ENCODE results near the gene TNNI2.

The TNNI2 gene

GRCh38 chr11:1835671-1836010 is 3.1 kb upstream of the TNNI2 start:
- no peak for FAIRE-seq

- FAIRE-seq = no peak
These were observed 2.5 kb upstream of the TNNI2 start for GRCh38 chr11:1836011-1836945.

DNA sequence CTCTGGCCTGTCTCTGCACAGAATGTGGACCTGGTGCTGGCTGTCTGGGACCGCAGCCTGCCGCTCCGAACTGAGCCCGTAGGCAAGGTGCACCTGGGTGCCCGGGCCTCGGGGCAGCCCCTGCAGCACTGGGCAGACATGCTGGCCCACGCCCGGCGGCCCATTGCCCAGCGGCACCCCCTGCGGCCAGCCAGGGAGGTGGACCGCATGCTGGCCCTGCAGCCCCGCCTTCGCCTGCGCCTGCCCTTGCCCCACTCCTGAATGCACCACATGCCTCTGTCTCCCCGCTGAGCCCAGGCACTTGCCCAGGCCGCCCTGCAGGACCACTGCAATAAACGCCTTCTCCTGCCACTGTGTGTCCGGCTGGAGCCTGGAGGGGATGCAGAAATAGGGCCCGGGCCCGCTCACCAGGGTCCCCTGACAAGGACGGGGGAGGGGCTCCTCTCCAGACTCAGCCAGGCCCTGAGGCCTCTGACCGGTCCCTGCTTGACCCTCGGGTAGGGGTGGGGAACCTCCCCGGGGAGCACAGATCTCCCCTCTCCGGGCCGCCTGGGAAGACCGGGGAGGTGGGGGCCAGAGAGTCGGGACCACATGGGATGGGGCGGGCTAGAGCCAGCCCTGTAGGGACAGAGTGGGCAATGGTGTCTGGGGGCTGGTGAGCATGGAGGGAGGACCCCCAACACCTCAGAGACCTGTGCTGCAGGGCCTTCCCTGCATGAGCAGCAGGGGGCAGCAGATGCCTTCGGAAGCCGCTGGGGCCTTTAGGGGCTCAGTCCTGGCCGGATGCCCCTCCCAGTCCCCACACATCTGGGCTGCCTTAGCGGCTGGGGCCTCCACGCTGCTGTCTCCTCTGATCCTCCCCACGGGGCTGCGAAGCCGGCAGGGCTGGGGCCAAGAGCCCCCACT is 1.4 kb upstream of the TNNI2 start:
- FAIRE-seq = no peak

GRCh38 chr11:1838077-1838425 is 730 bp upstream of the TNNI2 start:
- FAIRE-seq = no peak

DNA sequence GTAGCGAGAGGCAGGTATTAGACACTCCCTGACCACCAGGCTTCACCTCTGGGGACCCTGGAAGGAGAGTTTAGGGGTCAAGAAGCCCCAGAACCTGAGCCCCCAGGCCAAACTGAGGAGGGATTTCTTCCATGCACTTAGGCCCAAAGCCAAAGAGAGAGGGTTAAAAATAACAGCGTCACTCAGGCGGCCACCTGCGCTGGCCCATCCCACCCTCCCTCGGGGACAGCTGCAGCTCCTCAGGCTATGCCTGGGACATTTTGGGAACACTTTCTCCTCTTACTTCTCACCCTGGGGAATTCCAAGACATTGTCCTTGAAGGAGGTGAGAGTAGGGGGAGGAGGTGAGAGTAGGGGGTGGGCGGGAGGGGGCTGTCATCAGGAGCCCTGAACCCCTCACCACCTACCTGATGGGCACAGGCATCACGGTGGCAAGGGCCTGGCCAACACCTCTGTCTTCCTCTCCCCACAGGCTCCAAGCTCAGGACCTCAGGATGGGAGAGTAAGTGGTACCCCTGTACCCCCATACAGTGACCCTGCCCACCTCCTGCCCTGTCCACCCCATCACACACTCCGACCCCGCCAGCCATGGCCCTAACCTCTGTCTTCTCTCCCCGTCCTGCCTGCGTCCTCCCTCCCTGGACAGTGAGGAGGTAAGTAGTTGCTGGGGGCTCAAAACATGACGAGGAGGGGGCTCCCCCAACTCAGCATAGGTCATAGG is 583 bp downstream of the TNNI2 start:
- FAIRE-seq = no peak

DNA sequence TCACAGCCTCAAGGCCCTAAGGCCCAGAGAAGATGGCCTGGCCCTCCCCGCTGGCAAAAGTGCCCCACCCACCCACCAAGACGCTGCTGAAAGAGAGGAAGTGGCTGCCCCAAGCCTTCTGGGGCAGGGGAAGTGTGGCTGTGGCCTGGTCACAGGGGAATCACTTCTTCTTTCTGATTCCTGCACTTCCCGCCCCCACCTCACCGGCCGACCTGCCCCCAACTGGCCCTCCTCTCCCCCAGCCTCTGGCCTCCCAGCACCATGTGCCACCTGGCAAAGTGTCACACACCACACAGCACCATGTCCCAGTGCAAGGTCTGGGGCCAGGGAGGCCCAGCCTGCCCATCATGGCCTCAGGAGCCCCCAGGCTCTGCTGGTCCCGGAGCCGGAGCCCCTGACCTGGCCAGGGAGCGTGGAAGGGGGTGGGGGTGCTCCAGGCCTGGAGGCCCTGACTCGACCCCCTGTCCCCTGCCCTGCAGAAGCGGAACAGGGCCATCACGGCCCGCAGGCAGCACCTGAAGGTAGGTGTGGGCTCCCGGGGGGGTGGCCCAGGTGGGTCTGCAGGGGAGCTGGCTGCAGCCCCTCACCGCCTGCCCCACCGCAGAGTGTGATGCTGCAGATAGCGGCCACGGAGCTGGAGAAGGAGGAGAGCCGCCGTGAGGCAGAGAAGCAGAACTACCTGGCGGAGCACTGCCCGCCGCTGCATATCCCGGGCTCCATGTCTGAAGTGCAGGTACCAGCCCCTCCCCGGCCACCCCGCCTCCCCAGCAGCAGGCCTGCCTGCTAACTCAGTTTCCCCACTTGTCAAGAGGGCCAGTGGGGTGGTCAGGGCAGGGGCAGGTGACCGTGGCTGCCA is 1.4 kb downstream of the TNNI2 start:
- no peak for FAIRE-seq

DNA sequence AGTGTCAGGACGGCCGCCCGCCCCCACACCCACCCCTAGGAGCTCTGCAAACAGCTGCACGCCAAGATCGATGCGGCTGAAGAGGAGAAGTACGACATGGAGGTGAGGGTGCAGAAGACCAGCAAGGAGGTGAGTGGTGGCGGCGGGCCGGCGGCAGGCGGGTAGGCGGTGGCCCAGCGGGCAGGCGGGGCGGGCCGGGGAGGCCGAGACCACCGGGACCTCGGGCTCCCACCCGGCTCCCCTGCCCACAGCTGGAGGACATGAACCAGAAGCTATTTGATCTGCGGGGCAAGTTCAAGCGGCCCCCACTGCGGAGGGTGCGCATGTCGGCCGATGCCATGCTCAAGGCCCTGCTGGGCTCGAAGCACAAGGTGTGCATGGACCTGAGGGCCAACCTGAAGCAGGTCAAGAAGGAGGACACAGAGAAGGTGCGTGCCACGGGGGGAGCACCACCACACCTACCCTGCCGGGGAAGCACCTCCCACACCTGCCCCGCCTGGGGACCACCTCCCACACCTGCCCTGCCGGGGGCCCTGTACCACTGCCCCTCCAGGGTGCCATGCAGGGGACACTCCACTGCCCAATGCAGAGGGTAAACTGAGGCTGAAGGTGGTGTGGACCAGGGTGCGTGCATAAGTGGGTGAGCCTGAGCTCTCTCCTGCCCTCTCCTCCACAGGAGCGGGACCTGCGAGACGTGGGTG is 2.1 kb downstream of the TNNI2 start:
- FAIRE-seq = no peak

- FAIRE-seq = no peak
These were observed 2.8 kb downstream of the TNNI2 start for GRCh38 chr11:1841511-1842148.

- FAIRE-seq = no peak
These were observed 3.6 kb downstream of the TNNI2 start for GRCh38 chr11:1842149-1843097.

GRCh38 chr11:1843098-1843473 is 4.3 kb downstream of the TNNI2 start:
- no peak for FAIRE-seq

DNA sequence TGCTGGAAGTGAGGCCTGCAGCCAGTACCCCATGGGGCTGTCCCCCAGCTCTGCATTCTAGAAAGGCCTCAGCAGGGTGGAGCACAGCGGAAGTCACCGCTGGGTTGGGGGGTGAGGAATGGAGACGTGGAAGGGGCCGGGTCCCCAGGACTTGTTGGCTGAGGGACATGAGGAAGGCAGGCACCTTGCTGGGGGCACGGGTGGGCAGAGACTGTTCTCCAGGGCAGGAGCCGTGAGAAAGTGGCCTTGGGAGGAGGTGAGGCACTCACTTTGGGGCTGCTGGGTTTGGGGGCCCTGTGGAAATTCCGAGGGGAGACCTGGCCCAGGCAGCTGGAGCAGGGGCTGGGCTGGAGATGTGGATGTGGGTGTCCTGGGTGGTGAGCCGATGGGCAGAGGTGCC is 5.0 kb downstream of the TNNI2 start:
- FAIRE-seq = no peak

GRCh38 chr11:1844221-1845094 is 5.7 kb downstream of the TNNI2 start:
- no peak for FAIRE-seq

DNA sequence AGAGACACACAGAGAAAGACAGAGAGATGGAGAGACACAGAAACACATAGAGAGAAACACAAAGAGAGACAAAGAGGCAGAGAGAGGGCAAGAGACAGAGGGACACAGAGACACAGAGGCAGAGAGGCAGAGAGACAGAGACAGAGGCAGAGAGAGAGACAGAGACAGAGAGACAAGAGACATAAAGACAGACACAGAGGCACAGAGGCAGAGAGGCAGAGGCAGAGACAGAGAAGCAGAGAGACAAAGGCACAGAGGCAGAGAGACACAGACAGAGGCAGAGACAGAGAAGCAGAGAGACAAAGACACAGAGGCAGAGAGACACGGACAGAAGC is 6.3 kb downstream of the TNNI2 start:
- FAIRE-seq = no peak

- no peak for FAIRE-seq
These were observed 7.0 kb downstream of the TNNI2 start for GRCh38 chr11:1845561-1846452.

- FAIRE-seq = no peak
These were observed 7.7 kb downstream of the TNNI2 start for GRCh38 chr11:1846453-1846932.

DNA sequence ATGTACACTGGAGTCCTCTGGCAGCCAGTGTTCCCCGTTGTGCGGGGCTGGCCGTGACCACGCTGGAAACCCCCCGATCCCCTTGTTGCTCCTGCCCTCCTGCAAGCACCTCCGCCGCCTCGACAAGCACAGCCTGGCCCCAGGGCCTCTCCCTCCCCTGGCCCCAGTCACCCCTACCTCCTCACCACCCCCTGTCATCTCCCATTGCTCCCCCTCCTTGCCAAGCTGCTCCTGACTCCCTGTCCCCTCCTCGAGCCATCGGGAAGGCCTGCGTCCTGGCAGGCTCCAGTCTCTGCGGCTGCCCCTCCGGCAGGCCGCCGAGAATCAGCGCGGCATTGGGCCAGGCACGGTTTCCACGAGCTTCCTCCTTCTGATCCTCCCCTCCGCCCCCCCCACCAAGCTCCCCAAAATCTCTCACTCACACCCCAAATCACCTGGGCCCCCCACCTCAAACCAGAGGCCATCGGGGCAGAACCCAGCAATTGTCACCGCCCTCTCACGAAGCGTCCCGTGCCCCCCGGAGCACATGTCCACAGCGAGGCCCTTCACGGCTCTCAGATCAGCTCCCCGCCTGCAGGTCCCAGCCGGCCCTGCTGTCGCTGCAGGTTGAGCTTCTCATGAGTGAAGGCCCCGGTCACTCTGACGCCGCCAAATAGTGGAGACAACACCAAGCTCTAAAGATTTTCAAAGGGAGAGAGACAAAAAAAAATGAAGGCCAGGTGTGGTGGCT is 8.4 kb downstream of the TNNI2 start:
- FAIRE-seq = no peak
